ENCODE measurements around the gene LRCOL1.

The LRCOL1 gene

DNA sequence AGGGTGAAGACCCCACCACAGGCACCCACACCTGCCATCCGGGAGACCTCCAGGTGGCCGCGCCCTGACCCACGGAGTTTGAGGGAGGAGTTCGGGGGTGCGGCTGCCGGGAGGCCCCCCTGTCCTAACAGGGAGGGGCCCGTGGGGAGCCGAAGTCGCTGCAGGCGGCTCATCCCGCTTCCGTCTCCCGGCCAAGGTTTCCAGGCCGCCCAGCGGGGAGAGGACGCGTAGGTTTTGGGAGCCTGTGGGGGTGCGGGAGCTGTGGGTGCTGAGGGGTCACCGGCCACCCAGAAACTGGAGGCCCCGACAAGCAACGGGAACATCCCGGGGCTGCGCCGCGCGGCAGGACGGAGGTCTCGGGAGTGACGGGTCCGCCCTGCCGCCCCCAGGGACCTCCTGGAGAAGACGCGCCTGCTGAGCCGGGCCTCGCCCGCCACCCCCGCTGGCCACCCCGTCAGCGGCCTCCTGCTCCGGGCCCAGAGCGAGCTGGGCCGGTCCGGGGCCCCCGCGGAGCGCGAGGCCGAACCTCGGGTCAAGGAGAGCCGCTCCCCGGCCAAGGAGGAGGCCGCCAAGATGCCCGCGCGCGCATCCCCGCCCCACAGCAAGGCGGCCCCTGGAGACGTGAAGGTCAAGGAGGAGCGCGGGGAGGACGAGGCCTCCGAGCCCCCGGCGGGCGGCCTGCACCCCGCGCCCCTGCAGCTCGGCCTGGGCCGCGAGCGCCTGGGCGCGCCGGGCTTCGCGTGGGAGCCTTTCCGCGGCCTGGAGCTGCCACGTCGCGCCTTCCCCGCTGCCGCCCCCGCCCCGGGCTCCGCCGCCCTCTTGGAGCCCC is 27.6 kb downstream of the LRCOL1 start:
- no peak for DNase-seq (ENCODE audit: low read depth, low spot score)

DNA sequence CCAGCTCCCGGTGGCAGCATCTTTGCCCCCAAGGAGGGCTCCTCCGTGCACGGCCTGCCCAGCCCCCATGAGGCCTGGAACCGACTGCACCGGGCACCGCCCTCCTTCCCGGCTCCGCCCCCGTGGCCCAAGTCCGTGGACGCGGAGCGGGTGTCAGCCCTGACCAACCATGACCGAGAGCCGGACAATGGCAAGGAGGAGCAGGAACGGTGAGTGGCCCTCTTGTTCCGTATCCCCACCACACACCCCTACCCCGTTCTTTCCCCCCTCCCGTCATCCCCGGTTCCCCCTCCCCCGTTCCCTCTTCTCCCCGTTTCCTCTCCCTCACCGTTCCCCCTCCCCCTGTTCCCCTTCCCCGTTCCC is 28.3 kb downstream of the LRCOL1 start:
- no peak for DNase-seq (ENCODE audit: low read depth, low spot score)

DNA sequence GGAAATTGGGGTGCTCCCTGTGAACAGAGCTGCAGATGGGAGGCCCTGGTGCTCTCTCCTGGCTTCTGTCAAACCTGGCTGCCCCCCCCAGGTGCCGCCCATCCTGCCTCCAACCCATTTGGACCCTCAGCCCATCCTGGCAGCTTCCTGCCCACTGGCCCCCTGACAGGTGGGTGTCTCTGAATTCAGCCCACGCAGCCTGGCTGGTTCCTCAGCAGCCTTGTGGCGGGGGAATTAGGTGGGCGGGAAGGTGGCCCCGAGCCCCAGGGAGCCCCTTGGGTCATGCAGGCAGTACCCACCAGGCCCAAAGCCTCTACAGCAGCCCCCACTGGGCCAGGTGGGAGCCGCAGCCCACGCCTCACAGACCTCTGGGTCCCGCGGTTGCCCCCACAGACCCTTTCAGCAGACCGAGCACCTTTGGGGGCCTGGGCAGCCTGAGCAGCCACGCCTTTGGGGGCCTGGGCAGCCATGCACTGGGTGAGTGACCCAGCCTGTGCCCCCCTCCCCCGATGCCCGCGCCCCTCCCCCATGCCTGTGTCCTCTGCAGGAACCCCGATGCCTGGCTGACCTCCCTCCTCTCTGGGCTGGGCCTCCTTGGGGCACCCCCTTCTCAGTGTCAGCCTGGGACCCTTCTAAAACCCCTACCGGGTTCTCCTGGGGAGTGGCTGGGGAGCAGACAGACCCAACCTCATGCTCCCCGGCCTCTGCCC is 28.9 kb downstream of the LRCOL1 start:
- DNase-seq (ENCODE audit: low read depth, low spot score) = no peak

DNA sequence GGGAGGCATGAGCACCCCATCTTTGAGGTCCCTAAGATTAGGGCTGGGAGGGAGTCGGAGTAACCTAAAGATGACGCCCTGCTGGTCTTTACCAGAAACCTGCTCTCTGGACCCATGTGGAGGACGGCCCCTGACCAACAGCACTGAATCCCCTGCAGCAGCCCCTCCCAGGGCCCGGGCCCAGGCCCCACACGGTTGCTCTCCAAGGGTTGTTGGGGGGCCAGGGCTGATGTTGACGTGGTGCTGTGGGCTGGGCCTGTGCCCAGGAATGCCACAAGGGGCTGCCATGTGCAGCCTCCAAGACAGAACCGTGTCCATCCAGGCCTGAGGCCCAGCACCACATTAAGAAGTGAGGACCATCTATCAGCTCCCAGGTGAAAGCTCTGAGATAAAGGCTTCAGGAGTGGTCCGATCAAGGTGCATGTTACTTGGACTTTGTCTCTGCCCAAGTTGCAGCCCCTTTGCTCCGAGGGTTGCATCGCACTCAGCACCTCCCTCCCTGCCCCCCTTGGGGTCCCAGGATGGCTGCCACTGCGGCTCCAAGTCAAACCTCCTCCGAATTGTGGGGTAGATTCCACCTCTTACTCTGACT is 29.6 kb downstream of the LRCOL1 start:
- no peak for DNase-seq (ENCODE audit: low read depth, low spot score)

DNA sequence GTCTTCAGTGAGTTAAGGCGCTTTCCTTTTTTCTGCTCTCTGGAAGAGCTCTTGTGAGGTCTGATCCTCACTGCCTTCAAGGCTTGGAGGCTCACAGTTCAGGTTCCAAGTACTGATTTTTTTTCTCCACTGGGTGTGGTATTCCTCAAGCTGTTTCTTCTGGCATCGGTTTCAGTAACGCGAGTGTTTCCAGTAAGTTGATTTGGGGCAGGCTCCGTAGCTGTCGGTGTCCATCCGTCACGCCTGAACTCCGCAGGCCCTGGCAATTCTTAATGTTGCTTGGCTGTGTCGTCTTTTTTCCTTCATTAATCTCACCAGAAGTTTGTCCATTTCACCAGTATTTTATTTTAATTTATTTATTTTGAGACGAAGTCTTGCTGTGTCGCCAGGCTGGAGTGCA is 30.6 kb downstream of the LRCOL1 start:
- no peak for DNase-seq (ENCODE audit: low read depth, low spot score)

DNA sequence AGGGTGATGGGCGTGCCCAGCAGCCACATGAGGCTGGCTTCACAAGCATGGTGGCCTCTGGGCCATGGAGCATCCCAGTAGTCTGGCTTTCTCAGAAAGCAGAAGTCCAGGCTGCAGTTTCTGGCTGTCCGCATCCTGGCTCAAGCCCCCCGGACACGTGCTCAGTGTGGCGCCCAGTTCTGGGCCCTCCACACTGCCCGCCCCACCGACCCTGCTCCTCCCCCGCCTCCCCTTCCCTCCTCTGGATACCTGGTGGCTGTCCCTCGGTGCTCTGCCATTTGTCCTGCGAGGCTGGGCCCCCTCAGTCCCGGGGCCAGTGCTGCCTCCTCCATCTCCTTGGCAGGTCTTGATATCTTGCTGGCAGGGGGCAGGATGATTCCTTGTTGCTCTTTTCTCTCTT is 31.6 kb downstream of the LRCOL1 start:
- DNase-seq (ENCODE audit: low read depth, low spot score) = no peak

DNA sequence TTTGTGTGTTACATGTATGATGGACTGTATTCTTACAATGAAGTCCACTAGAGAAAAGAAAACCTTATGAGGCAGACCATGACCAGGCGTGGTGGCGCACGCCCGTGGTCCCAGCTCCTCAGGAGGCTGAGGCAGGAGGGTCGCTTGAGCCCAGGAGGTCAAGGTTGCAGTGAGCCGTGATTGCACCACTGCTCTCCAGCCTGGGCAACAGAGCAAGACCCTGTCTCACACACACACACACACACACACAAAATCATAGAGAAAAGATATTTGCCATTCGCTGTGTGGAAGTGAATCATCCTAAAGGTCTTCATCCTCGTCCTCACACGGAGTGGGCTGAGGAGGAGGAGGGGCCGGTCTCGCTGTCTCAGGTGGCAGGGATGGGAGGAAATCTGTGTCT is 32.3 kb downstream of the LRCOL1 start:
- no peak for DNase-seq (ENCODE audit: low read depth, low spot score)

DNA sequence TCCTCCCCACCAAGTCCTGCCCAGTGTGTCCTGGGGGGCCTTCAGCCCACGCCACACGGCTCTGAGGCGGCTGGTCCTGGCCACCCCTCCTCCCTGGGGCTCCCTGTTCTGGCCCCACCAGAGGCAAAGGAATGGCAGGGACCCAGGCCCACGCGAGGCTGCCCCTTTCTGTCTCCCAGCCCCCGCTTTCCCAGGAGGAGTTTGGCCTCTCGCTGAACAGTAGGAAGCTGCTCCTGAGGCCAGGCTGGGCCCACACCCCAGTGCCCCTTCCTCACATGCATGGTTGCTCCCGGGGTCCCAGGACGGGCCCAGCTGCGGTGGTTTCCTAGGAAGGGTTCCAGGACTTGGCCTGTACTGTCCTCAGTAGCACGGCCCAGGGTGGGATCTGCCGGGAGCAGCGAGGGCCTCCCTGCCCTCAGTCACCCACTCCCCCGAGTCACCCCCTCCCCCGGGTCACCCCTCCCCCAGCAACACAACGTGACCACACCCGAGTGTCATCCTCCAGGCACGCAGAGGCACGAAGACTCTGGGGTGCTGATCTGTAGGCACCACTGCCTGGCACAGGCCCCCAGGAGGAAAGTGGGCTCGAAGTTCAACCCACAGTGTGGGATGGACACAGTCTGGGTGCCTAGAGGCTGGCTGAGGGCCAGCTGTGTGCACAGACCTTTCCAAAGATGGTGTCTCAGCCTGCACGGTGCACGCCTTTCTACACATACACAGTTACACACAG is 33.0 kb downstream of the LRCOL1 start:
- no peak for DNase-seq (ENCODE audit: low read depth, low spot score)

DNA sequence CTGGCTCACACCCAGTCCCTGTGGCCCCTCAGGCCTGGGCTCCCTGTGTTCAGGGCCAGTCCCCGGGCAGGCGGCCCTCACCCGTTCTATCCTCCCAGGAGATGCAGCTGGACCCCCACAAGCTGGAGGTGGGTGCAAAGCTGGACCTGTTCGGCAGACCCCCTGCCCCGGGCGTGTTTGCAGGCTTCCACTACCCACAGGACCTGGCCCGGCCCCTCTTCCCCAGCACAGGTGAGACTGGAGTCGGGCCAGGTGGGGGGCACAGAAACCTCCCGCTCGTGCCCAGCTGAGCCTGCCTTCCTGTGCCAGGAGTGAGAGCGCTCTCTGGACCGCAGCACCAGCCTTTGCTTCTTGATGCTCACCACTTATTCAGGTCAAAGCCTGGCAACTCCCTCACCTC is 33.7 kb downstream of the LRCOL1 start:
- DNase-seq (ENCODE audit: low read depth, low spot score) = no peak

DNA sequence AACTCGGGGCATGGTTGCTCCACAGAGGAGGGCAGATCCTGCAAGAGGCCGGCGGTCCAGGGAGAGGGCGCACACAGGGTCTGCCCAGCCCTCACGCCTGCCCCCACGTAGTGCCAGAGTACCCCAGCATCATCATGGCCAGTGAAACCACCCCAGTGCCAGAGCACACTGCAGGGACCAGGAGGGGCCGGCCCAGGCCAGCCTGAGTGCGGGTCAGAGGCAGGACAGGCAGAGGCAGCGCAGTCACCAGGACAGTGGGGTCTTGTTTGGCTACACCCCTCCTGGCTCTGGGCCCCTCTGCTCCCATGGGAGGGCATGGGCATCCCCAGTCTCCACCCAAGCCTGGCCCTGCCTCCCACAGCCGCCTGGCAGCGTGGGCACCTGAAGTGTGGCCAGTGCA is 34.7 kb downstream of the LRCOL1 start:
- no peak for DNase-seq (ENCODE audit: low read depth, low spot score)

DNA sequence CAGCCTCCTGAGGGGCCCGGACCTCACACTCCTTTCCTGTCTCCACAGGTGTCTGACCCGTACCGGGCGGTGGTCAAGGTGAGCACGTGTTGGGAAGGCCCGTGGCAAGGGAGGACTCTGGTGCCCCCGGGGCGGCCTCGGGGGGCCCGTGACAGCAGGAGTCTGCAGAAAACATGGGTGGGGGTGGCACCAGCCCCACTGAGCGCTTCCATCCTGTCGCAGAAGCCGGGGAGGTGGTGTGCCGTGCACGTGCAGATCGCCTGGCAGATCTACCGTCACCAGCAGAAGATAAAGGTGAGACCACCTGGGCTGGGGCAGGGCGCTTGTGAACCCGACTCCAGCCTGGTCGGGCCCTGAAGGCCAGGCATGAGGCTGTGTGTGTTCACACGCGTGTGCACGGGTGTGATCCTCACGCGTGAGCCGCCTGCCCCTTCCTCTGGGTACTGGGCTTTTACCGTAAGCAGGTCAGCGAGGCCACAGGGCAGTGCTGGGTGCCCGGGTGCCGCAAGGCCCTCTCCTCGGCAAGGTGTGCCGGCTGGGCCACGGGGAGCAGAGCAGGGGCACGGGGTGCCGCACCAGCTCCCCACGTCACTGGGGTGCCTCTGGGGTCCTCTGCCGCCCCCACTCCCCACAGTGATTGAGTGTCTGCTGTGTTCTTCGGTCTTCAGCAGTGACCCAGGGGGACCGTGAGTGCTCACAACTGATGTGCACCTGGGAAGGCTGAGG is 35.9 kb downstream of the LRCOL1 start:
- no peak for DNase-seq (ENCODE audit: low read depth, low spot score)

DNA sequence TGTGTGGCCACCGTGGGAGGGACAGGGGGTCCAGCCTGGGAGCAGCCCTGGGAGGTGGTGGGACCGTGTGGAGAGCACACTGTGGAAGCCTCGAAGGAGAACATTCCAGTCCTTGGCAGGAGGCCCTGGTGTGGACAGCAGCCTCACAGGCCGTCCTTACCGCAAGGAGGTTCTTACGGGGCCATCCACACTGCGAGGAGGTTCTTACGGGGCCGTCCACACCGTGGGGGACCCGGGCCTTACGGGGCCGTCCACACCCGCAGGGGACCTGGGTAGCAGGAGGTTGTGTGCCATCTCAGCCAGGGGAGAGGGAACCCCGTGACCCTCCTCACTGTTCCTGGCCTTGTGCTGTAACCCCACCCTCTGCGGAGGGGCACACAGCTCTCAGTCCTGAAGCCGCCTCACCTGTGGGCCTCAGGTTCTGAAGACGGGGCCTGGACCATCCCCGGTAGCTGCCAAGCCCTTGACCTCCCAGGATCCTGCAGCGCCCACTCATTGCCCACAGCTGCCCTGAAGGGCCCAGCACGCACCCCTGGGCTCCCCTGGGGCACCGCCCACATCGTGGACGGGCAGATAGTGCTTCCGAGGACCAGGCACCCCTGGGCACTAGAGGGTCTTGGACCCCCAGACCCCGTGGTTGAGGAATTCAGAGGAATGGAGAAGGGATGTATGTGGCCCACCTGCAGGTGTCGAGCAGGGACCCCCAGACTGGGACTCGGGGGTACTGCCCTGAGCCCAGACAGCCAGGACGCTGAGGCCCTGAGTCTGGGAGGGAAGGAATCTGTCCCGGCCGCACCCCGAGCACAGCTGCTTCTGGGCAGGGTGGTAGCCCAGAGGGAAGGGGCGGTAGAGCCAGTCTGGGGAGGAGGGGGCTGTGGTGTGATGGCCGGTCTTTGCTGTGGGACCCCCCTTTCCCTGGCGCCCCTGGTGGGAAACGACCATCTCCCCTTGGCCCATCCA is 37.3 kb downstream of the LRCOL1 start:
- no peak for DNase-seq (ENCODE audit: low read depth, low spot score)

DNA sequence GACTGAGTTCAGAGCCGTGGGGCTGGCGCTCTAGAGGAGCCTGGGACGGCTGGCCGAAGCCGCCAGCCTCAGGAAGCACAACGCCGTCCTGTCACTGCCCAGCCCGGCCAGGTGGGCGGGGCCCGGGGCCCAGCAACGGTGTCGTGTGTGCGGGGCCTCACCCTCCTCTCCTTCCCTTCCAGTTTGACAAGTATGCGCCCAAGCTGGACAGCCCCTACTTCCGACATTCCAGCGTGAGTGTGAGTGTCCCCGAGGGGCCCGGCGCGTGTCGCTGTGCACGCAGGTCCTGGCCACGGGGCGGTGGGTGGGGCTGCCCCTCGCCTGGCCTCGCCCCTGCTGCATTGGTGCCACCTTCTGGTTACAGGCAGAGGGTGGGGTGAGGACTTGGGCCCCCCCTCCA is 38.3 kb downstream of the LRCOL1 start:
- no peak for DNase-seq (ENCODE audit: low read depth, low spot score)

DNA sequence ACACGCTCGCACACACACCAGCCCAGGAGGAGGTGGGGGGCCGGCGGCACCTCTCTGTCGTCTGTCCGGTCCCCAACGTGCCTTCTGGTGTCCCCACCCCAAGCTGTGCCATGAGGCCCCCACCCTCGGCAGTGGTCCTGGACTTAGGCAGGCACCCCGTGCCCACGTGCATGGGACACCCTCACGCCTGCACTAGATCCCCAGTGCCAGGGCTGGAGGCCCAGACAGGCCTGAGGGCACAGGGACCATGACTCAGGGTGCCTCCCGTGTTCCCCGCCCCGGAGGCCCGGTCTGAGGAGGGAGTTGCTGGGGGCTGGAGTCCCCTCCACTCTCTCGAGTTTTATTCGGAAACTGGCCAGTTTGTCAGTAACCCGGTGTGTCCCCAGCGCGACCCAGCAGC is 38.8 kb downstream of the LRCOL1 start:
- DNase-seq (ENCODE audit: low read depth, low spot score) = no peak

DNA sequence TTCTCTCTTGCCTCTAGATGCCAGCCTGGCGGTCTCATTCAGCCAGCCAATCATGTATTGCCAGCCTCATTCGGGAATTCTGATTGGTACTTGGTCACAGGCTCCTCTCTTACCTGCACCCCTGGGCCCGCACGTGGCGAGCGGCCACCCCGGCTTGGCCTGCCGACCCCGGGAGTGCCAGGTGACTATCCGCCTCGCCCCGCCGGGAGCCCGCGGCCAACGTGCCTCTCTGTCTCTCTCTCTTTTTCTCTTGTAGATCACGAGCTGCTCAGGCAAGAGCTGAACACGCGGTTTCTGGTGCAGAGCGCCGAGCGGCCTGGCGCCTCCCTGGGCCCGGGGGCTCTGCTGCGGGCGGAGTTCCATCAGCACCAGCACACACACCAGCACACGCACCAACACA is 39.3 kb downstream of the LRCOL1 start:
- no peak for DNase-seq (ENCODE audit: low read depth, low spot score)

DNA sequence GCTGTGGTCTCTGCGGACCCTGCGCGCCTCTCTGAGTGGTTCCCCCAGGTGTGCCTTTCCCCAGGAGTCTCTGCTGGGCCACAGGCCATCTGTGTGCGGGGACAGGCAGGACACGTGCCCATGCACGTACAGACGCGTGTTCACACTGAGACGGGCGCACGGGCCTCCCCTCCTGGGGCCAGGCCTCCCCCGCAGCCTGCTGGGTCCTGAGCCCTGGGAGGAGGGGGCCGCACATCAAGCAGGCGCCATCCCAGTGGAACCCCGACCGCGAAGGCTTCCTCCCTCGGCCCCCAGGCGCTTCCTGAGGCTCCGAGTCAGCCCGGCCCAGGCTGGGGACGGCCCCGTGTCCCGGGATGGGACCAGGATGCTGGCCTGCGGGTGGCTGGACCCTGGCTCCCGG is 39.7 kb downstream of the LRCOL1 start:
- no peak for DNase-seq (ENCODE audit: low read depth, low spot score)

DNA sequence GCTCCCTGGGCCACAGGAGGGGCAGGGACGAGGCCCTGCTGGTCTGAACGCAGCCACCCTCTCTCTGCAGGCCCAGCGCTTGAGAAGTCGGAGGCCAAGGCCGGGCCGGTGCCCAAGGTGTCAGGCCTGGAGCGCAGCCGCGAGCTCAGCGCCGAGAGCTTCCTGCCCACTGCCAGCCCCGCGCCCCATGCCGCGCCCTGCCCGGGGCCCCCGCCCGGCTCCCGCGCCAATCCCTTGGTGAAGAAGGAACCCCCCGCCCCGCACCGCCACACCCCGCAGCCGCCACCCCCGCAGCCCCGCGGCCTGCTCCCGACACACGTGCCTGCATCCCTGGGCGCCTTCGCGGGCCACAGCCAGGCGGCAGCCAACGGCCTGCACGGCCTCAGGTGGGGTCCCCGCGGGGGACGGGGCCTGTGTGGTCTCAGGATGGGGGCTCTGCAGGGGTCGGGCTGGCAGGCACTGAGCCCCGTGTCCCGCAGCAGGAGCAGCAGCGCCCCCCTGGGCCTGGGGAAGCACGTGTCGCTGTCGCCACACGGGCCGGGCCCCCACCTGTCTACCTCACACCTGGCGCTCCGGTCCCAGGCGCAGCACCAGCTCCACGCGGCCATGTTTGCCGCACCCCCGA is 40.4 kb downstream of the LRCOL1 start:
- DNase-seq (ENCODE audit: low read depth, low spot score) = no peak

DNA sequence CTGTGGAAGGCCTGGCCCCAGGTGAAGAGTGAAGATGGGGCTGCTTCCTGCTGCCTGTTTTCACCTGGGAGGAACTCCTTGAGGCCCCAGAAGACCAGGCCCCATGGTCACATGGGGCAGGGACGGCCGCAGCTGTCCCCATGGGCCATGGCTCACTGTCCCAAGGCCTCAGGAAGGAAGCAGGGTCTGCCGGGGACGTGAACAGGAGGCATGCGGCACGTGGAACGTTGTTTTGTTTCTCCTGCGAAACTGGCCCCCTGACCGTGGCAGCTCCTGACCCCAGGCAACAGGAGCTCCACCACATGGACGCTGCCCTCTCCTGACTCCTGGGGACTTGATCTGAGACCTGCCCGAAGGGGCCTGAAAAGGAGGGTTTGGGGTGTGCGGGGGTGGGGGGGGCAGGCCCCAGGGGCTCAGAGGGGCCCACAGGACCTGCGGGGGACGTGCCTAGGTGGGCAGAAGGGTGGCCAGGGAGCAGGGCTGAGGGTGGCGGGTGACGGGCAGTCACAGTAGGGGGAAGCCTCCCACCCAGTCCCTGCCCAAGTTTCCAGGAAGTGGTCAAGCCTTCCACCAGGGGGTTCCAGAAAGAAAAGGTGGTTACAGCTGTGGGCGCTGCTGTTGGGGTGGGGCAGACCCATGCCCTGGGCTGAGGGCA is 41.4 kb downstream of the LRCOL1 start:
- DNase-seq (ENCODE audit: low read depth, low spot score) = no peak

DNA sequence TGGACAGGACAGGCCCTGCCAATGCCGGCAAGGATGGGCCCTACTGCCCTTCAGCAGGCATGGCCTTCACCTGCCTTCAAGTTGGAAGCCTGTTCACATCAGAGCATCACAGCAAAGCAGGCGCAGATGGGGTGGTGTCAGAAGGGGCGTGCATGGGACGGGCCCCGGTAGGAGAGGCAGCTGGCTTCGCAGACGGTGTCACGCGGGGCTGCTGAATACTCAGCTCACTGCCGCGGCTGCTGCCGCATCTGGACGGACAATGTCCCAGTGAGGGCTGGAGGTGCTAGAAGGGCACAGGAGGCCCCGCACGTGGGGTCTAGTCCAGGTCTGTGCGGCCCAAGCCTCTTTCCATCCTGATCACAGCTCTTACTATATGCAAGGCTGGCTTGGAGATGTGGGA is 42.1 kb downstream of the LRCOL1 start:
- DNase-seq (ENCODE audit: low read depth, low spot score) = no peak
